HepG2 (cell line): ENCODE measurements around the gene CES5A. TPM values are rescaled to one million over a fixed set of nuclear protein-coding genes. Genes with fewer than 3 reads are reported as not detected.
A peak's percentile ranks its signal among the peaks of the same experiment; 100 is the strongest.

ENCODE experiments used
- DNMT3B ChIP-seq: conservative IDR thresholded peaks from 2 replicates; pipeline ENCODE4 v1.6.1; 2016; ENCODE audit warnings: missing biosample characterization, control low read depth
- E2F5 ChIP-seq: sonication (generic); formaldehyde crosslinking; conservative IDR thresholded peaks from 2 replicates; pipeline ENCODE4 v1.4.0; 2020; ENCODE audit warnings: missing genetic modification reagents
- FOXM1 ChIP-seq: sonication (generic); formaldehyde crosslinking; IDR thresholded peaks from 2 replicates; pipeline ENCODE4 v1.5.0; 2020; ENCODE audit warnings: missing genetic modification reagents
- IRX3 ChIP-seq: sonication (generic); formaldehyde crosslinking; IDR thresholded peaks from 2 replicates; pipeline ENCODE4 v1.8.1; 2023; ENCODE audit warnings: mild to moderate bottlenecking, low read depth, missing genetic modification reagents, borderline replicate concordance
- MLLT10 ChIP-seq: sonication (generic); formaldehyde crosslinking; IDR thresholded peaks from 2 replicates; pipeline ENCODE4 v1.4.0; 2020; ENCODE audit warnings: missing genetic modification reagents
- PHF21A ChIP-seq: sonication (generic); formaldehyde crosslinking; IDR thresholded peaks from 2 replicates; pipeline ENCODE4 v1.5.0; 2020; ENCODE audit warnings: mild to moderate bottlenecking, missing genetic modification reagents
- PITX1 ChIP-seq: sonication (generic); formaldehyde crosslinking; IDR thresholded peaks from 2 replicates; pipeline ENCODE4 v1.5.1; 2020; ENCODE audit warnings: mild to moderate bottlenecking, missing genetic modification reagents
- PRDM15 ChIP-seq: sonication (generic); formaldehyde crosslinking; IDR thresholded peaks from 2 replicates; pipeline ENCODE4 v1.4.0; 2020; ENCODE audit warnings: missing genetic modification reagents
- PREB ChIP-seq: sonication (generic); formaldehyde crosslinking; IDR thresholded peaks from 2 replicates; pipeline ENCODE4 v1.4.0; 2020; ENCODE audit warnings: missing genetic modification reagents
- REXO4 ChIP-seq: sonication (generic); formaldehyde crosslinking; IDR thresholded peaks from 2 replicates; pipeline ENCODE4 v1.8.0; 2022; ENCODE audit warnings: missing genetic modification reagents, mild to moderate bottlenecking, borderline replicate concordance
- SKIL ChIP-seq: sonication (generic); formaldehyde crosslinking; IDR thresholded peaks from 2 replicates; pipeline ENCODE4 v1.8.0; 2022; ENCODE audit warnings: missing genetic modification reagents, mild to moderate bottlenecking, moderate library complexity, borderline replicate concordance
- SMAD1 ChIP-seq: sonication (generic); formaldehyde crosslinking; IDR thresholded peaks from 2 replicates; pipeline ENCODE4 v1.4.0; 2020; ENCODE audit warnings: missing genetic modification reagents, low read depth, mild to moderate bottlenecking, borderline replicate concordance
- TFDP2 ChIP-seq: sonication (generic); formaldehyde crosslinking; IDR thresholded peaks from 2 replicates; pipeline ENCODE4 v1.4.0; 2020; ENCODE audit warnings: missing genetic modification reagents
- TGIF2 ChIP-seq: IDR thresholded peaks from 2 replicates; pipeline ENCODE4 v1.6.1; 2016; ENCODE audit warnings: control low read depth, missing compliant biosample characterization
- ZBTB7A ChIP-seq: sonication (generic); formaldehyde crosslinking; IDR thresholded peaks from 2 replicates; pipeline ENCODE4 v1.8.0; 2022; ENCODE audit warnings: mild to moderate bottlenecking, missing genetic modification reagents
- ZFAT ChIP-seq: sonication (generic); formaldehyde crosslinking; conservative IDR thresholded peaks from 2 replicates; pipeline ENCODE4 v1.8.1; 2023; ENCODE audit warnings: missing genetic modification reagents, inconsistent platforms
- ZNF382 ChIP-seq: sonication (generic); formaldehyde crosslinking; IDR thresholded peaks from 2 replicates; pipeline ENCODE4 v1.5.0; 2020; ENCODE audit warnings: missing genetic modification reagents, mild to moderate bottlenecking, borderline replicate concordance
- ZNF484 ChIP-seq: sonication (generic); formaldehyde crosslinking; IDR thresholded peaks from 2 replicates; pipeline ENCODE4 v1.5.1; 2020; ENCODE audit warnings: mild to moderate bottlenecking, low read depth, missing genetic modification reagents, borderline replicate concordance
- ZNF629 ChIP-seq: sonication (generic); formaldehyde crosslinking; conservative IDR thresholded peaks from 2 replicates; pipeline ENCODE4 v1.5.0; 2020; ENCODE audit warnings: missing genetic modification reagents
- ZNF660 ChIP-seq: sonication (generic); formaldehyde crosslinking; IDR thresholded peaks from 2 replicates; pipeline ENCODE4 v1.5.1; 2020; ENCODE audit warnings: mild to moderate bottlenecking, low read depth, missing genetic modification reagents, borderline replicate concordance
- polyA plus RNA-seq, 8 experiments: library from polyadenylated mRNA; depleted of rRNA in 3 of 8; stranded (reverse) in 7 of 8; unstranded in 1 of 8; fragments of >200 nt; fragmentation: Illumina TruSeq in 4 of 8; extraction: Trizol in 4 of 8; gene quantifications; 2 replicates each; pipeline versions ENCODE4 v1.2.1 to v1.2.3, GENCODE V29; 2011 to 2016; ENCODE audit warnings: low read depth in 4 of 8, missing spikeins in 1 of 8, mixed read lengths in 1 of 8; ENCODE audit not compliant: insufficient read depth in 1 of 8
- total RNA-seq, 5 experiments: library from RNA; depleted of rRNA; stranded (reverse); fragments of >200 nt; fragmentation: Illumina TruSeq; extraction: Trizol; gene quantifications; 2 replicates each; pipeline ENCODE4 v1.2.3, GENCODE V29; 2016; ENCODE audit warnings: low read depth in 1 of 5

Gene CES5A
- total and polyA plus RNA-seq, 2 of the 13 experiments (the other 11 are each of a cell fraction or from before 2014, with no cell fraction given) = not detected

GRCh38 chr16:55832773-55833691, 42.1 kb downstream of the CES5A start, which contains the start of gene CES1 (continued):
- 0 out of 2 replicates have a peak, but pooled peaks have one; percentile 74 for TF ChIP-seq ZNF660
- TF ChIP-seq TFDP2 (CRISPR knock-in tag) = no peak; the same call in 1 of the 2 replicates
- TF ChIP-seq MLLT10 (CRISPR knock-in tag) = no peak
- TF ChIP-seq PRDM15 (CRISPR knock-in tag) = no peak
- no peak for TF ChIP-seq E2F5
- TF ChIP-seq SKIL = peak; percentile 82; the same call in 1 of the 2 replicates
- peak; percentile 30; the same call in 1 of the 2 replicates for TF ChIP-seq ZNF629
- peak; percentile 78 for TF ChIP-seq TGIF2
- no peak for TF ChIP-seq PREB (CRISPR knock-in tag)
- TF ChIP-seq DNMT3B = no peak
- no peak for TF ChIP-seq ZNF484
- TF ChIP-seq ZFAT (CRISPR knock-in tag) = no peak
- TF ChIP-seq PITX1 (CRISPR knock-in tag) = peak; percentile 91
- TF ChIP-seq FOXM1 = no peak
- TF ChIP-seq PHF21A (CRISPR knock-in tag) = peak; percentile 97
- no peak for TF ChIP-seq SMAD1 (CRISPR knock-in tag)
- no peak for TF ChIP-seq ZNF382 (CRISPR knock-in tag)
- TF ChIP-seq REXO4 = no peak
- no peak for TF ChIP-seq ZBTB7A (CRISPR knock-in tag)
- TF ChIP-seq IRX3 (CRISPR knock-in tag) = no peak; the same call in 1 of the 2 replicates
